B cell (primary cell): ENCODE results near the gene EMP1. TPM values are rescaled to one million over a fixed set of nuclear protein-coding genes. Genes with fewer than 3 reads are reported as not detected.

Experiments
- ATAC-seq: fragments of 200-7000 bp; cut with Tn5 transposase; one replicate; pipeline ENCODE4 v1.10.0; 2021; ENCODE audit warnings: low read depth, mild to moderate bottlenecking, moderate number of reproducible peaks, moderate library complexity
- CTCF ChIA-PET: fragments of 350-600 bp; sonication (Branson Sonifier 250); formaldehyde crosslinking; loops from one replicate; lab custom pipeline; 2021; ENCODE audit warnings: antibody characterized with exemption, inconsistent platforms; lab: Charles Lee
- POLR2A ChIA-PET: fragments of 350-600 bp; sonication (Branson Sonifier 250); formaldehyde crosslinking; loops from one replicate; lab custom pipeline; 2021; ENCODE audit warnings: antibody characterized with exemption; lab: Charles Lee
- DNase-seq: peaks from one replicate; pipeline ENCODE4 v3.0.0; 2013
- H2AFZ ChIP-seq: 2 replicates; pipeline ENCODE4 v1.6.1; 2012; ENCODE audit warnings: mild to moderate bottlenecking, low read depth, low read length; ENCODE audit not compliant: insufficient read depth, poor library complexity, severe bottlenecking
- H3K27ac ChIP-seq, 2 donors: 1 replicate in 1 of 2; 2 replicates in 1 of 2; pipeline ENCODE4 v1.5.1; 2012 to 2013; ENCODE audit warnings: low read length in 2 of 2, mild to moderate bottlenecking in 2 of 2, moderate library complexity in 1 of 2
- H3K27me3 ChIP-seq, 4 experiments: fragments of 200-600 bp in 1 of 4; sonication (generic) in 1 of 4; replicated peaks in 1 of 4; 1 replicate in 2 of 4; 2 replicates in 2 of 4; pipeline versions ENCODE4 v1.6.1 to v1.7.0; 2013 to 2016; ENCODE audit warnings: low read length in 3 of 4, mild to moderate bottlenecking in 2 of 4, mixed read lengths in 1 of 4, moderate library complexity in 1 of 4; ENCODE audit not compliant: insufficient read depth in 4 of 4, control insufficient read depth in 3 of 4; ENCODE audit errors: control extremely low read depth in 1 of 4
- H3K36me3 ChIP-seq, 2 experiments: replicated peaks in 1 of 2; 1 replicate in 1 of 2; 2 replicates in 1 of 2; pipeline versions ENCODE4 v1.6.1 to v1.7.1; 2013; ENCODE audit warnings: low read length in 1 of 2; ENCODE audit not compliant: insufficient read depth in 2 of 2, control insufficient read depth in 1 of 2; ENCODE audit errors: control extremely low read depth in 1 of 2, extremely low read depth in 1 of 2
- H3K4me1 ChIP-seq, 2 donors: fragments of 200-600 bp in 1 of 2; sonication (generic) in 1 of 2; 1 replicate in 1 of 2; 2 replicates in 1 of 2; pipeline versions ENCODE4 v1.5.1 to v1.6.1; 2013 to 2017; ENCODE audit warnings: low read length in 2 of 2; ENCODE audit not compliant: control insufficient read depth in 2 of 2, insufficient read depth in 2 of 2
- H3K4me2 ChIP-seq: replicated peaks from 2 replicates; pipeline ENCODE3; 2012; ENCODE audit warnings: mild to moderate bottlenecking, low read depth, low read length; ENCODE audit not compliant: poor library complexity, severe bottlenecking
- H3K4me3 ChIP-seq, 5 experiments: fragments of 200-600 bp in 1 of 5; sonication (generic) in 1 of 5; 1 replicate in 3 of 5; 2 replicates in 2 of 5; pipeline versions ENCODE4 v1.5.1 to v1.7.0; 2011 to 2016; ENCODE audit warnings: low read length in 4 of 5, mild to moderate bottlenecking in 4 of 5, low read depth in 2 of 5, control low read depth in 1 of 5, moderate library complexity in 1 of 5; ENCODE audit not compliant: insufficient read depth in 1 of 5; ENCODE audit errors: control extremely low read depth in 1 of 5, extremely low read depth in 1 of 5
- H3K79me2 ChIP-seq: fragments of 200-600 bp; sonication (generic); one replicate; pipeline ENCODE4 v1.6.0; 2016; ENCODE audit warnings: low read length; ENCODE audit not compliant: control insufficient read depth, insufficient read depth
- H3K9ac ChIP-seq: fragments of 200-600 bp; sonication (generic); 2 replicates; pipeline ENCODE4 v1.6.1; 2017; ENCODE audit warnings: mild to moderate bottlenecking, low read length, moderate library complexity
- H3K9me3 ChIP-seq, 3 donors: one replicate each; pipeline versions ENCODE4 v1.6.1 to v1.7.1; 2013; ENCODE audit warnings: low read length in 2 of 3; ENCODE audit not compliant: control insufficient read depth in 2 of 3, insufficient read depth in 1 of 3; ENCODE audit errors: control extremely low read depth in 1 of 3
- H4K20me1 ChIP-seq: 2 replicates; pipeline ENCODE4 v1.6.0; 2012; ENCODE audit warnings: mild to moderate bottlenecking, low read length; ENCODE audit not compliant: insufficient read depth, control insufficient read depth, poor library complexity, severe bottlenecking
- H3K27ac Mint-ChIP-seq: one replicate; pipeline ENCODE4 v1.8.0; 2021; ENCODE audit warnings: mixed read lengths
- H3K27me3 Mint-ChIP-seq: one replicate; pipeline ENCODE4 v1.8.0; 2021; ENCODE audit warnings: mixed read lengths
- H3K4me1 Mint-ChIP-seq: one replicate; pipeline ENCODE4 v1.8.0; 2021; ENCODE audit warnings: mixed read lengths
- H3K4me3 Mint-ChIP-seq: one replicate; pipeline ENCODE4 v1.8.0; 2021; ENCODE audit warnings: mixed read lengths
- H3K9me3 Mint-ChIP-seq: one replicate; pipeline ENCODE4 v1.8.0; 2022; ENCODE audit warnings: mixed read lengths; ENCODE audit not compliant: insufficient read depth
- CTCF ChIP-seq: fragments of 200-600 bp; IDR thresholded peaks from one replicate; pipeline ENCODE4 v1.8.0; 2022; ENCODE audit warnings: antibody characterized with exemption, mild to moderate bottlenecking
- EZH2 ChIP-seq: IDR thresholded peaks from 2 replicates; pipeline ENCODE4 v1.6.1; 2012; ENCODE audit warnings: borderline replicate concordance, low read depth, mild to moderate bottlenecking, moderate library complexity, low read length; ENCODE audit not compliant: insufficient read depth, poor library complexity, severe bottlenecking
- WGBS: methylation state at CpG from one replicate; pipeline ENCODE4 v1.1.5; 2013; ENCODE audit warnings: missing lambda C conversion rate; ENCODE audit not compliant: insufficient coverage; 5-methylcytosine and 5-hydroxymethylcytosine counted together
- intact Hi-C: fragments of 100-400 bp; cut with micrococcal nuclease; formaldehyde crosslinking; loops from one replicate; pipeline ENCODE4 v1.10.0; 2022
- polyA plus RNA-seq: library from polyadenylated mRNA; depleted of rRNA; stranded (reverse); fragments of >200 nt; gene quantifications from 2 replicates; pipeline ENCODE4 v1.2.3, GENCODE V29; 2012
- total RNA-seq, 2 donors: library from RNA; stranded (reverse); fragments of 120-200 nt in 1 of 2; gene quantifications; 1 replicate in 1 of 2; 2 replicates in 1 of 2; pipeline versions ENCODE4 v1.2.3 to v1.2.4, GENCODE V29; 2013 to 2022

Gene EMP1
- total and polyA plus RNA-seq, 2 donors (not counting 1 experiment from before 2014, with no cell fraction given): 0.07 to 0.64 TPM

GRCh38 chr12:13181375-13182070 lies 15.0 kb upstream of the EMP1 start:
- 30% methylated on average over 2 of the region's 3 CpGs for WGBS
- H3K79me2 ChIP-seq: no peaks in the 10 kb centered on the region
- no peak overlapping the region for H3K4me2 ChIP-seq
- TF ChIP-seq CTCF (no peak), EZH2 (no peak)
- H3K36me3 ChIP-seq: no peaks in the 10 kb centered on the region
- H3K4me3 Mint-ChIP-seq: no peak overlapping the region
- intact Hi-C loops: no loop called here
- H3K4me1 ChIP-seq: peaks cover 8 to 10% of the 10 kb centered on the region in 2 donors
- H3K27me3 Mint-ChIP-seq: peaks cover 49% of the 10 kb centered on the region
- H3K9me3 ChIP-seq: no peaks in the 10 kb centered on the region
- no peaks in the 10 kb centered on the region for H4K20me1 ChIP-seq
- H3K4me1 Mint-ChIP-seq: peaks cover 10% of the 10 kb centered on the region
- H3K9ac ChIP-seq: no peak overlapping the region
- no peak overlapping the region for H2AFZ ChIP-seq
- H3K27me3 ChIP-seq: peaks cover 0 to 16% (median 10%) of the 10 kb centered on the region in 4 experiments
- no peaks in the 10 kb centered on the region for H3K9me3 Mint-ChIP-seq
- DNase-seq (no peak), ATAC-seq (no peak)
- no peak overlapping the region for H3K27ac ChIP-seq
- ChIA-PET CTCF (interaction anchor here (0.6 kb wide), 1 partner anchor 15 kb away, joined by 3 read pairs; the partner anchor contains the start of gene EMP1), POLR2A (no interaction called here)
- no peak overlapping the region for H3K27ac Mint-ChIP-seq
- H3K4me3 ChIP-seq: no peak overlapping the region

GRCh38 chr12:13182881-13183280 lies 13.6 kb upstream of the EMP1 start:
- Histone ChIP-seq H3K4me3 (no peak overlapping the region), H4K20me1 (no peaks in the 10 kb centered on the region), H3K9ac (no peak overlapping the region), H3K36me3 (no peaks in the 10 kb centered on the region), H2AFZ (no peak overlapping the region), H3K27me3 (peaks cover 0 to 13% (median 6%) of the 10 kb centered on the region in 4 experiments), H3K4me2 (no peak overlapping the region), H3K79me2 (no peaks in the 10 kb centered on the region), H3K9me3 (no peaks in the 10 kb centered on the region), H3K4me1 (peaks cover 8 to 10% of the 10 kb centered on the region in 2 donors), H3K27ac (no peak overlapping the region)
- Mint-ChIP-seq H3K4me1 (peaks cover 10% of the 10 kb centered on the region), H3K27me3 (peaks cover 44% of the 10 kb centered on the region), H3K27ac (no peak overlapping the region), H3K4me3 (no peak overlapping the region), H3K9me3 (no peaks in the 10 kb centered on the region)
- no peak for ATAC-seq
- CTCF ChIA-PET: no interaction called here
- TF ChIP-seq CTCF (no peak), EZH2 (no peak)
- intact Hi-C loops: no loop called here
- POLR2A ChIA-PET: no interaction called here
- WGBS: 100% methylated on average over 1 of the region's 1 CpG
- DNase-seq: no peak
